Erythroblast (primary cell): ENCODE measurements around the gene BAZ1A.

Source experiments
- GATA1 ChIP-seq: IDR thresholded peaks from 2 replicates; pipeline ENCODE4 v1.6.1; 2011; ENCODE audit warnings: low read depth, mild to moderate bottlenecking, control low read depth, low read length, moderate library complexity
- POLR2A ChIP-seq: IDR thresholded peaks from 2 replicates; pipeline ENCODE4 v1.6.1; 2011; ENCODE audit warnings: mild to moderate bottlenecking, low read length

- no peak for TF ChIP-seq POLR2A
- TF ChIP-seq GATA1 = no peak
These were observed 13.0 kb upstream of the BAZ1A start for GRCh38 chr14:34888186-34888585.
